Activated T-cell treated with anti-CD3 and anti-CD28 coated beads, Interleukin-2, amount 50 U/mL, for 4 hours (primary cell): Measurements from ENCODE around the gene CRIP1. TPM values are rescaled to one million over a fixed set of nuclear protein-coding genes. Genes with fewer than 3 reads are reported as not detected.
A peak's percentile ranks its signal among the peaks of the same experiment; 100 is the strongest.

ENCODE experiments used
- ATAC-seq, 2 donors: fragments of 200-7000 bp; cut with Tn5 transposase; one replicate each; pipeline ENCODE4 v1.10.0; 2021
- DNase-seq: peaks from one replicate; pipeline ENCODE4 v3.0.0-alpha.2; 2020
- H3K27me3 Mint-ChIP-seq: one replicate; pipeline ENCODE4 v1.8.0; 2021; ENCODE audit warnings: low read depth, mixed read lengths
- H3K36me3 Mint-ChIP-seq: one replicate; pipeline ENCODE4 v1.8.0; 2022; ENCODE audit warnings: mixed read lengths; ENCODE audit not compliant: insufficient read depth
- H3K4me1 Mint-ChIP-seq: one replicate; pipeline ENCODE4 v1.8.0; 2021; ENCODE audit warnings: low read depth, mixed read lengths
- H3K4me3 Mint-ChIP-seq: one replicate; pipeline ENCODE4 v1.8.0; 2021; ENCODE audit warnings: mild to moderate bottlenecking, moderate library complexity, mixed read lengths
- H3K9me3 Mint-ChIP-seq: one replicate; pipeline ENCODE4 v1.8.0; 2021; ENCODE audit warnings: mixed read lengths
- total RNA-seq, 3 donors: library from RNA; stranded (reverse); gene quantifications; one replicate each; pipeline ENCODE4 v1.2.1, GENCODE V29; 2021

CRIP1 gene
- total RNA-seq, 3 donors from 2014 or later, result 24.9 to 43.9 (median 33.5) TPM

DNA sequence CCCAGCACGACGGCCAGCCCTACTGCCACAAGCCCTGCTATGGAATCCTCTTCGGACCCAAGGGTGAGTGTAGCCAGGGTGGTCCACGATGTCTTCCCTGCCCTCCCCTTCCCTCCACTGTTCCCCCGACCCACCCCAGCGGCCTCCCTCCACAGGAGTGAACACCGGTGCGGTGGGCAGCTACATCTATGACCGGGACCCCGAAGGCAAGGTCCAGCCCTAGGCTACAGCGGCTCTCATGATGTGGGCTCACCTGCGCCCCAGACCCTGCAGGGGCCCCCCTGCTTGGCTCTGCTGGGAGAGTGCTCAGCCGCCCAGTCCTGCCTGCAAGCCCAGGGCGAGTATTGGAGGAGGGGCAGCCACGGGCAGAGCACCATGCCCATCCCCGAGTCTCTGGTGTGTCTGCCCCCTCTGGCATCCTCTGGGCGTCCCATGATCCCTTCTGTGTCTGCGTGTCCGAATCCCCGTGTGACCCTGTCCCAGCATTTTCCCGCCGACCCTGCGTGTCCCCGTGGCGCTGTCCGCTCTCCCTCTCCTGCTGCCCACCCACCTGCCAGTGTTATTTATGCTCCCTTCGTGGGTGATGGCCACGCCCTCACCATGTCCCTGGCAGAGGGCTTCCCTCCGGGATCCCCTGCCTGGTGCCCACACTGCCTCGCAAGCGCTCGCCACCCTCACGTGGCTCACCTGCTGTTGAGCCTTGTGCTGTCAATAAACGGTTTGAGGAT is 7.1 kb upstream of the CRIP1 start:
- no peaks in the 10 kb centered on the region for H3K36me3 Mint-ChIP-seq
- ATAC-seq (no peak), DNase-seq (no peak)
- peaks cover 54% of the 10 kb centered on the region for H3K4me1 Mint-ChIP-seq
- H3K4me3 Mint-ChIP-seq, result peak overlapping the region; percentile 16
- H3K27me3 Mint-ChIP-seq, result no peaks in the 10 kb centered on the region
- no peaks in the 10 kb centered on the region for H3K9me3 Mint-ChIP-seq

DNA sequence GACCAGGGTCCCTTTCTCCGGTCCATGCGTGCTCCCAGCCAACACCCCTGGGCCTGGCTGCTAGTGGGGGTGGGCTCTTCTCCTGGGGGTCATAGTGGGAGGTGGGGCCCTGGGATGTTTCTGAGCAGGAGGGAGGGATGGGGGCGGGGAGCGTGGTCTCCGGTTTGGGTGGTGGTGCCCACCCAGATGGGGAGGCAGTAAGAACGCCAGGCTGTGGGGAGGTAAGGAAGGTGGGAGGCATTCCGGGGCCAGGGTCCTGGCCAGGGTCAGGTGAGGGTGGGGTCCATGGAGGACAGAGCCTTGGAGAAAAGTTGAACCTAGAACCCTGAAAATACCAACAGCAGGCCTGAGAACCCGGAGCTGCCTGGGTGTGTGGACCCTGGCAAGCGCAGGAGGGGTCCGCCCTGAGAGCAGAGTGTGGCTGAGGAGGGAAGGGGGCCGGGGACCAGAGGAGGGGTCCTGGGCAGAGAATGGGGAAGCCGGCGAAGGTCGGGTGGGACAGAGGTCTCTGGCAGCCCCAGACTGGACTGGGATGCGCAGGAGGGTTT is 6.4 kb upstream of the CRIP1 start:
- Mint-ChIP-seq H3K4me3 (no peak overlapping the region), H3K36me3 (no peaks in the 10 kb centered on the region), H3K9me3 (no peaks in the 10 kb centered on the region), H3K27me3 (no peaks in the 10 kb centered on the region), H3K4me1 (peaks cover 60% of the 10 kb centered on the region)
- DNase-seq, result no peak
- no peak for ATAC-seq

DNA sequence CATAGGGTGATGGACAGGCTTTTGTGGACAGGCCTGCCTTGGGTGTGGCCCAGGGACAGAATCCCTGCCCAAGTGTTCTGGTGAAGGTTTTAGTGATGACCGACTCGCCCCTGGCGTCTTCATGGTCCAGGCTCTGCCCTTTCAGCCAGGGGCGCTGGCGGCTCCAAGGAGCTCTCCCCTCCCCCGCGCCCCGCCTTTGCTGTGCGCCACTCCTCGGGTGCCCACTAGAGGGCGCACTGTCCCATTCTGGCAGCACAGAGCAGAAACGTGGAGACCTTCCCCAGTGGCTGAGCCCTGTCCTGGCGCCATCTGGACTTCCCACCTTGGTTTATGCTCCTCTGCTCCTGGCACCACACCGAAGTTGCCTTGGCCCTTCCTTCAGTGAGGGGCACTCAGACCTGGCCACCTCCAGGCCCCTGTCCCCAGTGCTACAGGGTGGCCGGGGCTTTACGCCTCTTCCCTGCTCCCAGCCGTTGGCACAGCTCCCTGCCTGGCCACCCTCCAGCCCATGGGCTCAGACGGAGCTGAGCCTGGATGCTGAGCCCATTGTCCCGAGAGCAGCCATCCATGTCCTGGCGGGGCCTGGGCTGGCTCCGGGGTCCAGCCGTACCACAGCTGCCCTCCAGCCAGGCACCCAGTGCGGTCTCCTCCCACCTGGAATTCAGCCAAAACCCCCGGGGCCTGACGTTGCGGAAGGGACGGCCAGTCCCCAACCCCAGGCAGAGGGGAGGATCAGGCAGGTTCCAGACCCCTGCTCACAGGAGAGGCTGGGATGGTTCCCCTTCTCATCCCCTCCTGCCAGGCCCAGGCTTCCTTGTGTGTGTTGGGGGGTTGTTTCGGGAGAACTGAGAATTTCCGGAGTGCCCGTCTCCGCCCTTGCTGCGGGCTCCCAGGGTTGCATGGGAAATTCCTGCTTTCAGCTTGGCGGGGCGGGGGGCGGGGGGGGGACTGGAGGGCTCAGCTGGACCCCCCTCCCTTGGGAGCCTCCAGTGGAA is 5.6 kb upstream of the CRIP1 start:
- DNase-seq (peak; percentile 87), ATAC-seq (peak; percentile 64 to 66)
- no peaks in the 10 kb centered on the region for H3K27me3 Mint-ChIP-seq
- peak overlapping the region; percentile 73 for H3K4me3 Mint-ChIP-seq
- peaks cover 66% of the 10 kb centered on the region for H3K4me1 Mint-ChIP-seq
- H3K9me3 Mint-ChIP-seq, result no peaks in the 10 kb centered on the region
- H3K36me3 Mint-ChIP-seq, result no peaks in the 10 kb centered on the region

DNA sequence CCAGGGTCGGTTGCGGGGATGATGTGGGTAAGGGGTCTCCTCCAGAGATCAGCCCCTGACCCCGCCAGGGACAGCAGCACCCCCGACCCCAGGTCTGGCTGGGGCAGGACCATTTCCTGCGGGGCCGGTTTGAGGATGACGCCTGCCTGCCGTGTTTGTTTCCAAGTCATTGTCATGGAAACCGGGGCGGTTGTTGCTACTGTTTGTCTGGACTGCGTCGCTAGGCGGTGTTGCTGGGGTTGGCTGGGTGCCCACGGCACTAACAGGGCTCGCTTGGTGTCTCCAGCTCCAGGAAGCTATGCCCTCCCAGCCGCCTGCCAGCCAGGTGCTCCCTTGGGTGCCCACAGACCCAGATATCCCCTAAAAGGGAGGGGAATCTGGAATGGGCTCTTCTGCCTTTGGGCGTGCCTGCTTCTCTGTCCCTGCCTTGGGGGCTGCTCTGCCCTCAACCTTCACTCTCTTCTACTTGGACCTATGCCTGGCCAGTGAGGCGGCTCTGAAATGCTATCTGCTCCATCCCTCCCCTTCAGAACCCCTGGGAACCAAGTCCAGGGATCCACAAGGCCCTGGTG is 4.7 kb upstream of the CRIP1 start:
- no peaks in the 10 kb centered on the region for H3K36me3 Mint-ChIP-seq
- ATAC-seq (peak; percentile 66 to 69), DNase-seq (peak; percentile 83)
- peak overlapping the region; percentile 75 for H3K4me3 Mint-ChIP-seq
- no peaks in the 10 kb centered on the region for H3K9me3 Mint-ChIP-seq
- H3K27me3 Mint-ChIP-seq, result no peaks in the 10 kb centered on the region
- H3K4me1 Mint-ChIP-seq, result peaks cover 61% of the 10 kb centered on the region

DNA sequence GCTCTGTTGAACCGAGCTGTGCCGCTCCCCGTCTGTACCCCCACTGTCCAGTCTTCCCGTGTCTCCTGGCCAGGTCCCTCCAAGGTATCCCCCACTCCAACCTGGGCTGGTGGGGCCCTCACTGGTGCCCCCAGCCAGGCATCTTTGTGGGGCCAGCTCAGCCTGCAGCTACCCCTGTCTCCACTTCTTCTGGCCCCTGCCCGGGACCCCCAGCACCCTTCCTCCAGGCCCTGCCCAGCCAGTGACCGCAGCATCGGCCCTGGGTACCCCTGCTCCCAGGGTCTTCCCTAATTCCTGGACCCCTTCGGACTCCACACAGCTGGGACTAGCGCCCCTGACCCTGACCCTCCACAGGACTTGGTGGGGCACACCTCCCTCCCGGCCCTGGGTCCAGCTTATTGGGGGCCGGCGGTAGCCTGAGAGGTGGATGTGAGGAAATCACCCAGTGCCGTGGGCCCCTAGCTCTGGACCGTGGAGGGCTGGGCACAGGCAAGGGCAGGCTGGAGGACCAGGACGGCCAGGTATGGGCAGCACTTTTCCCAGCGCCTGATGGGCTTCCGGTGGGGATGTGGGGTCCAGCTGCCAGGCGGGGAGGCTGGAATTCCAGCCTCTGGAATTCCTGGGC is 4.1 kb upstream of the CRIP1 start:
- H3K27me3 Mint-ChIP-seq, result no peaks in the 10 kb centered on the region
- peaks cover 56% of the 10 kb centered on the region for H3K4me1 Mint-ChIP-seq
- ATAC-seq, result no peak
- DNase-seq, result no peak
- no peaks in the 10 kb centered on the region for H3K9me3 Mint-ChIP-seq
- peak overlapping the region; percentile 75 for H3K4me3 Mint-ChIP-seq
- H3K36me3 Mint-ChIP-seq, result no peaks in the 10 kb centered on the region

DNA sequence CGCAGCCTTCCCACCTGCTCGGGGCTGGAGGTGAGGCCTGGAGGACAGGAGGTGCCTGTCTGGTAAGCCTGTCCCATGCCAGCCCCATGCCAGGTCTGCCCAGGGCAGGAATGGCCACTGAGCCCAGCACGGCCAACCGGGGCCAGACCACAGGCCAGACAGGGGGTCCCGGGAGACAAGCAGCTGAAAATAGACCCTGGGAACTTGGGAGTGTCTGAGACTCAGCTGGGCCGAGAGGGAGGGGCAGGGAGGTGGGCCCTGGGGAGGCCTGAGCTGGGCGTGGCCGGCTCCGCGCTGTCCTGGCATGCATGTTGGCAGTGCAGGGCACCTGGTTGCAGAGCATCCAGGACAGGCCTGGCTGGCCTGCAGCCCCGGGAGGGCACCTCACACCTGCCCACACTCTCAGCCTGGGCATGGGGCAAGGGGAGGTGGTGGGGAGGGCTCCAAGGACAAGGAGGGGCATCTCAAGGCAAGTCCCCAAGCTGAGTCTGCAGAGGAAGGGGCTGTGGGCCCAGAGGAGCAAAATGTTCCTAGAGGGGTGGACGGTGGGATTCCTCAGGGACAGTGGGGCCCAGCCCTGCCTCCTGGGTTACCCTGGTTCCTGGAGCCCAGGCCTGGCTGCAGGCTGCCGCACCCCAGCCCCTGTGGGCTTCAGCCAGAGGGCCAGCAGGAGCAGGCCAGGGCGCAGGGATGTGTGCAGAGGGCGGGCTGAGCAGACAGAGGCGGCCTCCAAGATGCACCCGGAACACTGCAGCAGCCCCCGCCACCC is 3.2 kb upstream of the CRIP1 start:
- H3K4me1 Mint-ChIP-seq, result peaks cover 61% of the 10 kb centered on the region
- ATAC-seq (no peak), DNase-seq (no peak)
- H3K27me3 Mint-ChIP-seq, result no peaks in the 10 kb centered on the region
- H3K4me3 Mint-ChIP-seq, result no peak overlapping the region
- no peaks in the 10 kb centered on the region for H3K9me3 Mint-ChIP-seq
- H3K36me3 Mint-ChIP-seq, result no peaks in the 10 kb centered on the region

DNA sequence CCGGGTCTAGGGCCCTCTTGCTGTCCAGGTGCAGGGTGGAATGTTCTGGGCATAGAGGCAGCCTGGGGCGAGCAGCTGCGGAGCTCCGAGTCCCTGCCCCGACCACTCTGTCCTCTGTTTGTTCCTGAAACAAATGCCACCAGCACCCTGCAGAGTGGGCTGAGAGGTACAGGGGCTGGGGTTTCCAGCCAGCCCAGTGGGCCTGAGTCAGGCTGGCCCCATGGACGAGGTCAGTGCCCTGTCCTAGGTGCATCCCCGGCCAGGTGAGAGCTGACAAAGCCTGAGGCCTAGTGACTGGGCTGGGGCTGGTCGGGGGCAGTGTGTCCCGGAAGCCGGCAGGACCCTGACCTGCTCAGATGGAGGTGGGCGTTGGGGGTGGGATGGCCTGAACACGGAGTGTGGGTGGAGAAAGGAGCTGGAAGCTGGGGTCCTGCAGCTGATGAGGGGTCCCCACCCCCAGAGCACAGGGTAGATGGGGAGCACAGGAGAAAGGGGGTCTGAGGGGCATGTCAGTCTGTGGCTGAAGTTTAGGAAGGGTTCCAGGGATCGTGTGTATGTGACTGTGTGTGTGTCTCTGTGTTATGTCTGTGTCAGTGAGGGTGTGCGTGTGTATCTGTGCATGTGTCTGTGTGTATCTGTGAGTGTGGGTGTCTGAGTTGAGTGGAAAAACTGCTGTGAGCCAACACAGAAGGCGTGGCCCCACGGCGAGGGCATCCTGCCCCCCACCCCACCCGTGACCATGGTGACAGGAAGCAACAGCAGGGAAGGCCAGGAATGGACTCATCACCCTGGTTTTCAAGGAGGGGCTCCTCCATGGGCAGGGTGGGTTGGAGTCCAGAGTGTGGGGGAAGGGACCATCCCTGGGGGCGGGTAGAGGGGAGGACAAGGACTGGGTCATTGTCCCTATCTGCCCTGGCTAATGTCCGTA is 2.4 kb upstream of the CRIP1 start:
- Mint-ChIP-seq H3K9me3 (no peaks in the 10 kb centered on the region), H3K27me3 (no peaks in the 10 kb centered on the region), H3K4me3 (peak overlapping the region; percentile 46), H3K4me1 (peaks cover 68% of the 10 kb centered on the region), H3K36me3 (no peaks in the 10 kb centered on the region)
- ATAC-seq, result no peak
- DNase-seq, result peak; percentile 58

DNA sequence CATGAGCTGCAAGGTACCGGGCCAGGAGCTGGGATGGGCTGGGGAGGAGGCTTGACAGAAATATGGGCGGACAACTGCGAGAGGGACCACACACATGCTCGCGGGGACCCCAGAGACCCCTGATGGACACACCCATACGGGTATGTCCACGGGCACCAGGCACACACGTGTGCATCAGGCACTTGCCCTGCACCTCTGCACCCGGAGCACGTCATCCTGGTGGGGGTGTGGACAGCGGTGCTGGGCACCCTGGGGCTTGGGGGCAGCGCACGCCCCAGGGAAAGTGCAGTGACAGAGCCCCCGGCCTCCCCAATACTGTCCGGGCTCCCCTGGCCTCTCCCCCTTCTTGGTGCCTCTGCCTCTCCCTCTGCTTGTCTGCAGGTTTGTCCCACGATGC is 1.7 kb upstream of the CRIP1 start:
- Mint-ChIP-seq H3K36me3 (no peaks in the 10 kb centered on the region), H3K9me3 (no peaks in the 10 kb centered on the region), H3K27me3 (no peaks in the 10 kb centered on the region), H3K4me1 (peaks cover 68% of the 10 kb centered on the region), H3K4me3 (no peak overlapping the region)
- no peak for ATAC-seq
- no peak for DNase-seq

DNA sequence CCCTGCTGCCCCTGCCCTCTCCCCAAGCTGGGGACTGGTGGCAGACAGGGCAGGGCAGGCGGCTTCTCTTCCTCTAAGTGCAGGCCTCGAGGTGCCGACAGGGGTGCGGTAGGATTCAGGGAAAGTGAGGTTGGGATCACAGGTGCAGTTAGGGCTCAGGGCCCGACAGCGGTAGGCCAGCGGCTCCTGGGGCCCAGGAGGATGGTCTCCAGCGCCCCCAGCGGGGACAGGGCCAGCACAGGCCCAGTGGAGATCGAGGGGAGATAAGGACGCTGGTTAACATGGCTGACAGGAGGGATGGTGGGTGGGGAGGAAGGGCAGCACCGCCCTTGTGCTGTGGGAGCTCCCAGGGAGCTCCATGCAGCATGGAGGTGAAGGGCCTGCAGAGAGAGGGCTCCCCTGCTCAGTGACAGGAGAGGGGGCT is 935 bp upstream of the CRIP1 start:
- ATAC-seq (no peak), DNase-seq (no peak)
- no peaks in the 10 kb centered on the region for H3K9me3 Mint-ChIP-seq
- H3K36me3 Mint-ChIP-seq, result no peaks in the 10 kb centered on the region
- no peaks in the 10 kb centered on the region for H3K27me3 Mint-ChIP-seq
- H3K4me3 Mint-ChIP-seq, result no peak overlapping the region
- peaks cover 62% of the 10 kb centered on the region for H3K4me1 Mint-ChIP-seq

DNA sequence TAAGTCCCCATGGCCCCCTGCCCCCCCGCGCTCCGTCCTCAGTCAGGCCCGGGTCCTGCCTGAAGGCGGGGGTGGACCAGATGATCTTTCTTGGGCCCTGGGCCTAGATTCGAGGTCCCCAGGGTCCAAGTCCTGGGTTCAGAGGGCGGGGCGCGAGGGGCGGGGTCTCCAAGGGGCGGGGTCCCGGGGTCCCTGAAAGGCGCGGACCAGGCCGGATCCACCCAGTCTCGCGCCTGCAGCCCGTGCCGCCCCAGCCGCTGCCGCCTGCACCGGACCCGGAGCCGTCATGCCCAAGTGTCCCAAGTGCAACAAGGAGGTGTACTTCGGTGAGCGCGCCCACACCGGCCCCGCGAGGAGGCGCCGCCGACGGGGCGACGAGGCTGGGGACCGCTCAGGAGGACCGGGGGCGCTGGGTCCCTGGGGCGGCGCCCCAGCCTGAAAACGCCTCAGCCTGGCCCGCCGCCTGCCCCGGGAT is 325 bp downstream of the CRIP1 start:
- Mint-ChIP-seq H3K27me3 (no peaks in the 10 kb centered on the region), H3K36me3 (no peaks in the 10 kb centered on the region), H3K4me1 (peaks cover 55% of the 10 kb centered on the region), H3K9me3 (no peaks in the 10 kb centered on the region), H3K4me3 (peak overlapping the region; percentile 80)
- ATAC-seq (no peak), DNase-seq (peak; percentile 31)

DNA sequence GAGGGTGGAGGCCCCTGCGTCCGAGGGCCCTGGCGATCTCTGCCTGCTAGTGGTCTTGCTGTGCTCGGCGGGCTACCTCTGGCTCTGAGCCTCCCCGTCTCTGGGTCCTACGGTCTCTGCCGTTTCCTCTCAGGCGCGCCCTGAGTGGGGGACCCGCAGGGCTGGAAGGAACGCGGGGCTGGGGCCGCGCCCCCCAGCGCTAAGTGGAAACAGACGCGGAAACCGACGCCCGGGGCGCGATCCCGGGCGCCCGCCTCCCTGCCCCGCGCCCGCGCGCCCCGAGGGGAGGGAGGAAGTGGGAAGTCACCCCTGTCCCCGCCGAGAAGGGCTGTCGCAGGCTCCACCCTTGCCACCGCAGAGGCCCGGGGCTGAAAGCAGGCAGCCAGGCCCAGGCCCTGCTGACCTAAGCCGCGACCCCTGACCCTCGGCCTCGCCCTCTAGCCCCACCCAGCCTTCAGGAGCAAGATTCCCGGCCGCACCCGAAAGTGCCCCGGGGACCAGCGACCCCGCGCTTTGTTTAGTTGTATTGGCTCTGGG is 831 bp downstream of the CRIP1 start:
- ATAC-seq (no peak), DNase-seq (peak; percentile 39)
- Mint-ChIP-seq H3K9me3 (no peaks in the 10 kb centered on the region), H3K4me1 (peaks cover 52% of the 10 kb centered on the region), H3K36me3 (no peaks in the 10 kb centered on the region), H3K4me3 (peak overlapping the region; percentile 80), H3K27me3 (no peaks in the 10 kb centered on the region)

DNA sequence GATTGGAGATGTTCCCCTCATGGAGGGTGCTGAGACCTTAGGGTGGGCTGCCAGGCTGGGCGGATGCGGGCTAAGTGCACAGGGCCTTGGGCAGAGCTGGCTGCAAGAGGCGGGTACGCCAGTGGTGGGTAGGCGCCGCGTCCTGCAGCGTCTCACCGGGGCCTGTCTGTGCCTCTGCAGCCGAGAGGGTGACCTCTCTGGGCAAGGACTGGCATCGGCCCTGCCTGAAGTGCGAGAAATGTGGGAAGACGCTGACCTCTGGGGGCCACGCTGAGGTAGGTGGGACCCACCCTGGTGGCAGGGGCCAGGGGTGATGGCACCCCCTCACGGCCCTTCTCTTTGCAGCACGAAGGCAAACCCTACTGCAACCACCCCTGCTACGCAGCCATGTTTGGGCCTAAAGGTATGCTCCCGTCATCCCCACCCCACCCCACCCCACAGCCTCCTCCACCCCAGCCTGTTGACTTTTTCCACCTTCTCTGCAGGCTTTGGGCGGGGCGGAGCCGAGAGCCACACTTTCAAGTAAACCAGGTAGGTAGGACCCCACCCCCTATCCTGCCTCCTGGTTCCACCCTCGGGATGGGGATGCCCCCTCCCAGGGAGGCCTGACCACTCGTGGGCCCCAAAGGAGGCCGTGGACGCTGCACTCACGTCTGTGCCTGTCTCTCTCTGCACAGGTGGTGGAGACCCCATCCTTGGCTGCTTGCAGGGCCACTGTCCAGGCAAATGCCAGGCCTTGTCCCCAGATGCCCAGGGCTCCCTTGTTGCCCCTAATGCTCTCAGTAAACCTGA is 1.5 kb downstream of the CRIP1 start:
- Mint-ChIP-seq H3K9me3 (no peaks in the 10 kb centered on the region), H3K36me3 (no peaks in the 10 kb centered on the region), H3K4me1 (peaks cover 46% of the 10 kb centered on the region), H3K4me3 (peak overlapping the region; percentile 81), H3K27me3 (no peaks in the 10 kb centered on the region)
- ATAC-seq, result no peak
- DNase-seq, result no peak
